ENCODE measurements around the gene EPHA10.

DNA sequence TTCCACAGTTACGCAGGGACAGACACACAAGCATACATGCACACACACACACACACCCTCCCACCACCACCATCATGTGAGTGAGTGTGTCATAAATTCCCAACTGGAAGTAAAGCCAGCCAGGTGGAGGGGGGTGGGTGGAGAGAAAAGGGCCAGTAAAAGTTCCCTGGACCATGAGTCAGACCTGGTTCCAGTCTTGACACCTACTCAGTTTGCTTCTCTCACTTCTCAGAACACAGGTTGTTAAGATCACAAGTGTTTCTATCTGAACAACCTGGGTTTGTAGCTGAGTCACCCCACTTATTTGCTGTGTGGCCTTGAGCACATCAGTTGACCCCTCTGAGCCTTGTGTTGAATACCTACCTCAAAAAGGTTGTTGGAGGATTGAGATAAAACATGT is 9.6 kb downstream of the EPHA10 start:
- TF ChIP-seq POLR2A (IDR thresholded peaks at IDR 0.05; ENCODE audit: low read length) (no peak), GATA1 (IDR thresholded peaks at IDR 0.05; ENCODE audit: low read depth, low read length) (no peak)

All from erythroblast (primary cell).